KBM-7 (cell line): ENCODE data around the gene PDZRN3.

Source experiments
- DNase-seq: peaks from one replicate; pipeline ENCODE4 v3.0.0-alpha.2; 2015
- in situ Hi-C: fragments of 300-500 bp; cut with MboI; formaldehyde crosslinking; loops from 2 replicates; pipeline ENCODE4 v1.14.3; 2020; ENCODE audit warnings: low sequenced_read_pairs, low pct_unique_long_range_greater_than_20kb, mixed read lengths

PDZRN3 gene

DNA sequence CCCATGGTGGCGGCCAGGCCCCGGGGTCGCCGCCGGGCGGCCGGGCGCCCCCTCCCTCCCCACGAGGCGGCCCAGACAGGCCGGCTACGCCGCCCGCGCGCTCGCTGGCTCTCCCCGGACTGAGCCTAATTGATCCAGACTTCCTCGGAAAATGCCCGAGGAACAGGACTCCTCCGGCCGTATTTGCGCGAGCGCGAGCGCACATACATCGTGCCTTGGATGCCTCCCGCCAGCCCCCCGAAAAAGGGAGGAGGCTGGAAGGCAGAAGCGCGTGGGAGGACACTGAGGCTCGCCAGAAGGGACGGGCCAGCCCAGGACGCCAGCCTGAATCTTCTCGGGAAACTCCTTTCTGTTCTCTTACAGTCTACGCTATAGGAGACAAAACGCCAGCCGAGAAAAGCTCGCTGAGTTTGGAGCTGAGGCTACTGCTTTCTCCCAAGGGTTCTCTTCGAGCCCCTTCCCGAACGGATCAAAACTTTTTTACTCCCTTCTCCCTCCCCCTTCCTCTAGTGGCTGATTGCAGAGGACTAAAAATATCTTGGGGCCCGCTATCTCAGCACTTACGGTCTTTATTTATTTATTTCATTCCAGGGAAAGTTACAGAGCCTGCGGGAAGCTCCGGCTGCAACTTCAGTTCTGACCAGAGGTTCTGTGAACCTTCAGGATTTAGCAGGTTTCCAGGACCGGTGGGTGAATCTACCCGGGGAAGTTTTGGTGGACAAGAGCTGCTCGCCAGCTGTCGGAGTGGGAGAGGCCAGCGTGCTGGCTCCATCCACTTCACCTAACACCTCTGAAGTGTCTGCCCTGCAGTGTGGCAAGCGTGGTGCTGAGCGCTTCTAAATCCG lies at the start of gene PDZRN3:
PDZRN3 (minus strand) TSS at position 121 of the 845 bp plus-strand sequence.
- in situ Hi-C loops: no loop called here
- no peak for DNase-seq

DNA sequence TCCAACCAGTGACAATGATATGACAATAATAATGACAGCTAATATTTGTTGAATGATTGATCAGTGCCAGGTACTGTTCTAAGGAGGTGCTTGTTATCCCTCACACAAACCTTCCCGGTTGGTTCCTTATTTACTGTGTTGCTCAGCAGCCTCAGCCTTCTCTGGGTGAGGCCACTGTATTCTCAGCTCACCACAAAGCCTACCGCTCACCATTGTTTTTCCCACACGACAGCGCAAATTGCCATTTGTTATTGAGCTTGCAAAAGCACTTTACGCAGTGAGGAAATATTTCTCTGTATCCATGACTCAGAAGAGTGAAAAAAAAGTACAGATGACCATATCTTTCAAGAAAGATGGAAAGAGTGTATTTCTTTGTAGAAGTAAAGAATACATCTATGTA lies 49.5 kb upstream of the PDZRN3 start:
- no peak for DNase-seq
- in situ Hi-C loops: no loop called here

DNA sequence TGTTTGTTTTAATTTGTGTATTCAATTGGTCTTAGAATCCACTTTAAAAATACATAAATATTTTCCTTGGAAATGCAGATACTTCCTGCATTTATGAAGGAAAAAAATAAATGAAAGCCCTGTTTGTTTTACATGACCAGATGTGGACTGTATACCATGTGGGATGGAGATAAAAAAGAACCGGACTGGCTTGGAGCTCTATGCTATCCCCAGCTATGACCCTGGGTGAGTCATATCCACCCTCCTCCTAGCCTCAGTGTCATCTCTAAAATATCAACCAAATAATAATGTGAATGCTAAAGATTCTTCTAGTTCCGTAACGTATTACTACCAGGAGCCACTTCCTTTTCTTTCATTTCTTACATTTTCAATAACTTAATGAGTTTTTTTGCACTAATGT lies 44.5 kb upstream of the PDZRN3 start:
- DNase-seq: no peak
- in situ Hi-C loops: no loop called here

DNA sequence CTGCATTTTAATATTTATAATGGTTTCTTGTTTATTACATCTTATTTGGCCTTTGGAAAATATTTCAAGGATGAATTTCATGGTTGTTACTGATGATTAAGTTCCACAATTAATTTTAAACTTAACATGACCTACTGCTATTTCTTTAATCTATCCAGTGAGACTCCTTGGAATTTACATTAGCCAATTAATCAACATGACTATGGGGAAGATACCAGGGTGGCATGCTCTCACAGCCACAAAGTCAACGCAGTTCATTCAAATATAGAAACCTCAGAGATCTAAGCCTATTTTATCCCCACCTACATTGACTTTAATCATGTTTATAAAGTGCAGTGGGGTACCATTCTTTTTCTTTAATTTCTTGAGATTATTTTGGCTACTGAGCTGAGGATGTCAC lies 43.6 kb upstream of the PDZRN3 start:
- no peak for DNase-seq
- in situ Hi-C loops: no loop called here

DNA sequence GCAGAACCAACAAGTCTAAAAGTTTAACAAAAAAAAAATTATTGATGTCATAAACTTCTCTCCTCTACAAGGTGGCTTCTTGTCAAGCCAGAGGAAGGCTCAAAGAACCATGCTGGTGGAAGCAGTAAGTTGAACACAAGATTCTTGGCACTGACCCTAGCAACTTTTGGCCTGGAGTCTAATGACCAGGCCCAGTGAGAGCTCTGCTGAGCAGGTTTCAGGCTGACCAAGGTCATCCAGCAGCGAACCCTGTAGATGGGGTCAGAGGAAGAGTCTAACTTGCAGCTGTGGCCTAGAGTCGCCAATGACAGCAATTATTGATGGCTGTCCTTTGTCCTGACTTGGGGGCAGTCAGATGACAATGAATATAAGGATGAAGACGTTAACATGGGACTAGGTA lies 43.1 kb upstream of the PDZRN3 start:
- no peak for DNase-seq
- in situ Hi-C loops: no loop called here

DNA sequence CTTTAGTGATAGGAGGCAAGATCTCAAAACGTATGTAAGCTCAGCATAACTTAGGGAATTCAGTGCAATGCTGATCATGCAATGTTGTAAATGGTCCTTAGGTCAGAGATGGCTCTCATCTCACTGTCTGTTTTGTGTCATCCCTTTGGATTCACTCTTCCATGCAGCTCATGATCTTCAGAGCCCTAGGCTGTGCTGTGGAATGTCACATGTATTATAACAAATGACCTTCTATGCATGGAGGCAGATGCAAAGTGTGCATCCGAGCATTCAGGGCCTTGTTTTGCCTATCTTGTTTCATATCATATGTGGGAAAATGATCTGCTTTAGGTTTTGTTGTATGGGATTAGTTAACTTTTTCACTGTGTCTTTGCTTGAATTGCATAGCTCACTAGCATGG lies 40.5 kb upstream of the PDZRN3 start:
- DNase-seq: no peak
- in situ Hi-C loops: no loop called here

DNA sequence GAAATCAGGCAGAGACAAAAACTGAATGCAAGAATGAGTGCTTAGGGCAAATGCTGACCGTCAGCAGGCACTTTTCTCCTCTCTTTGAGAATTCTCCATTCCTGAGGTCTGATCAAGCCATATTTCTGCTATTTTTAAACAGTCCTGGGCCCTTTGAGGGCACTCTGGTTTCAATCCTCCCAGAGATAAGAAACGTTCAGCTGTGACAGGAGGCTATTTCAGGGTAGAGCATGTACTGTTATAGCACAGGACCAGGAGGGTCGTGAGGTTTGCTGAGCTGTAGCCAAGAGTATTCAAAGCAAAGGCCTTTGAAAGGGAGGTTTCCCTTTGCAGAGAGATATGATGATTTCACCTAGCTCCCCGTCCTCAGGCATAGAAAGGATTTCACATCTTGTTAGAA lies 39.6 kb upstream of the PDZRN3 start:
- no peak for DNase-seq
- in situ Hi-C loops: no loop called here

DNA sequence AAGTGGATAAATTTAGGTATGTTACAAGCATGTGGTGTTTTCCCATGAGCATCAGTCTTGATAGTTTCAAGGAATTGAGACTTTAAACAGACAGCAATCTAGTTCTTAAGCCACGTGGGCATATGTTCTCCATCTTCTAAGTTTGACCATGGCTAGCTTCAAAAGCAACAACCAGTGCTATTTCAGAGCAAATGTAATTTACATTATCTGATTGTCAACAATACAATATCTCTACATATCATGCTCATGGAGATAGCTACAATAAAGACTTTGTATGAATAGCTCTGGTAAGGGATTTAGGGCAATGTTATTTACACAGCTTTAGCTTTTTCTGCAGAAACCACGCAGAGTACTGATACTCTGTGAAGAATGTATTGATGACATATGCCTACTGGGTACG lies 38.8 kb upstream of the PDZRN3 start:
- in situ Hi-C loops: no loop called here
- DNase-seq: no peak

DNA sequence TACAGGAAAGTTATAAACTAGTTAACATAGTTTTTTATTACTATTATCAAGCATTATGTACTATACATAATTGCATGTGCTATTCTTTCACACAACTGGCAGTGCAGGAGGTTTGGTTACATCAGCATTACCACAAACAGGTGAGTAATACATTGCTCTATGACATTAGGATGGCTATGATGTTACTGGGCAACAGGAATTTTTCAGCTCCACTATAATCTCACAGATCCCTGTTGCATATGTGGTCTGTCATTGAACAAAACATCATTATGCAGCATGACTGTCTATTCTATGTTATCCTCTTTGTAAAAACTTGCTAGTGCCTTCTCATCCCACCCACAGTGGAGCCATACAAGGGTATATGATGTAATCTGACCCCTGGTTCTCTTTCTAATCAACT lies 36.5 kb upstream of the PDZRN3 start:
- no peak for DNase-seq
- in situ Hi-C loops: no loop called here

DNA sequence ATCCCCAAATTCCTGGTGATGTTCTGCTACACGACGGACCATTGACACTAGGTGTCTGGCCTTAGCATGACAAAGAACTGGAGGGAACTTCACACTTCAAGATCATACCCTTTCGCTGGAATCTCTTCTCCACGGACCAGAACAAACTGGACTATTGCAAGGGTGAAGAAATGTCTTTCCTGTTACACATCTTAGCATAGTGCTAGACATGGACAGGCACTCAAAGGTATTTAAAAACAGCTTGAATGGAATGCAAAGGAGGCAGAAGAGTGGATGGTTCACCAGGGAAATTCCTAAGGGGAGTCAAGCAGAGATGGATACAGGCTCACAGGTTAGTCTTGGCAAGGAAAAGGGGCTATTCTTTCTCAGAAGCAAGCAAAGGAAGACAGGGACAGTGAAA lies 33.5 kb upstream of the PDZRN3 start:
- in situ Hi-C loops: no loop called here

DNA sequence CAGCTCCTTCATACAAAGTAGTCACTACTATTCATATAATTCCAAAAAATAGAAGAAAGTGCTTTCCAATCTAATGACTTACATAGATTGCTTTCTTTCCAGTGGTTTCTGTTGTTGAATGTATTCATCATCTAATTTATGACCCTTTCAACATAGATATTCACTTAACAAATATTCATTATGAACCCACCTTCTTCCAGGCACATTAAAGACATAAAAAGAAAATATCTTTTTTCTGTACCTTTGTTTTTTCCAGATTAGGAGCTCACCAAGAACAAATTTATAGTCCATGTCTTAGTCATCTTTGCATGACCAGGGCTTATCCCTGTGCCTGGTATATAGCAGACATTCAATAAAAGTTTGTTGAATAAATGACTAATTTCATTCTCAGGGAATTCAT lies 32.4 kb upstream of the PDZRN3 start:
- no peak for DNase-seq
- in situ Hi-C loops: no loop called here

More for the DNA sequence above, 33.5 kb upstream of the PDZRN3 start:
- no peak for DNase-seq

DNA sequence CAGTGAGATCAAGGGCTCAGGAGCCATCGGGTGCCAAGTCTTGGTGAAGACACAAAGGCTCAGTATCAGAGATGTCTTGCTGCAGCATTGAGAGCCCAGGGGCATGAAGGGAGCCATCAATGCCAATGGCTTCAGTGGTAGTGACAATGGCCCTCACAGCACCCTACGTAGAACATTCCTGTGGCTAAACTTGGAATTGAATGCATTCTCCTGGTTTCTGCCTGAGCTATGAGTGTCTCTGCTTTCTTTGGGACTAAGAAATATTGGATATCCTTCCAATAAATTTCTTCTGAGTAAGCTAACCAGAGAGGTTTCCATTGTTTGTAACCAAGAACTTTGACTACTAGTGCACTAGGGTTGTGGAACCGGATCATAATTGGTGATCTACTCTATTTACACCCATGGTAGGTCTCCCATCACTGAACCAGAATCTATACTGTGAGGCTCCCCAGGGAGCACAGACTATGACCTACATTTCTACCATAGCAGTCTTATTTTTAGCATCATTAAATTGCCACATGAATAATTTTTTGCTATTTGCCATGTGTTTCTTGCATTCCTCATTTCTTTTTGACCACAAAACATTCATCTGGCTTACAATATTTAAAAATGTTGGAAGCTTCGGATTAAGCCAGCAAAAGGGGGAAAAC lies 31.6 kb upstream of the PDZRN3 start:
- DNase-seq: no peak
- in situ Hi-C loops: no loop called here

DNA sequence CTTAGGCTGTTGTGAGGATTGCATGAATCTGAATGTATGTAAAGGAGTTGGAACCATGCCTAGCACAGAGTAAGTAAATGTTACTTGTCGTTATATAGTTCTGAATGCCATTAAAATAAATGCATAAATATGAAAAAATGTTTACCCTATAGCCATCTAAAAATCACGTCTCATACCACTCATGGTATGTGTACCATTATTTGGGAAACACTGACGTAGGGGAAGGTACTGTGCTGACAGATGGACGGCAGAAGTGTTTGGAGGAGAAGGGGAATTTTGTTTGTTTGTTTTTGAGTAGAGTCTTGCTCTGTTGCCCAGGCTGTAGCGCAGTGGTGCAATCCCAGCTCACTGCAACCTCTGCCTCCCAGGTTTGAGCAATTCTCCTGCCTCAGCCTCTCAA lies 30.5 kb upstream of the PDZRN3 start:
- no peak for DNase-seq
- in situ Hi-C loops: no loop called here

DNA sequence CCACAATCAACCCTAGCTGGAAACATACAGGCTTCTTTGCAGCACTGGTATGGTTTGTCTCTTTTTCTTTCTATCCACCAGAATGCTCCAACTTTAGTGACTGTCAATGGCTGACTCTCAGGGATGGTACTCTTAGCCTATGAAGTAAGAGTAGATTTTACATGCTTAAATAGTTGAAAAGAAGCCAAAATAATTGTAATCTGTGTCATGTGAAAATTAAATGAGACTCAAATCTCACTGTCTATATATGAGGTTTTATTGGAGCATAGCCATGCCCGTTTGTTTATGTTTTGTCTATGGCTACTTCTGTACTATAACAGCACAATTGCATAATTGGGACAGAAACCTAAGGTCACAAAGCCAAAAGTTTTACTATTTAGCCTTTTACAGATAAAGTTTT lies 29.1 kb upstream of the PDZRN3 start:
- in situ Hi-C loops: no loop called here
- no peak for DNase-seq

DNA sequence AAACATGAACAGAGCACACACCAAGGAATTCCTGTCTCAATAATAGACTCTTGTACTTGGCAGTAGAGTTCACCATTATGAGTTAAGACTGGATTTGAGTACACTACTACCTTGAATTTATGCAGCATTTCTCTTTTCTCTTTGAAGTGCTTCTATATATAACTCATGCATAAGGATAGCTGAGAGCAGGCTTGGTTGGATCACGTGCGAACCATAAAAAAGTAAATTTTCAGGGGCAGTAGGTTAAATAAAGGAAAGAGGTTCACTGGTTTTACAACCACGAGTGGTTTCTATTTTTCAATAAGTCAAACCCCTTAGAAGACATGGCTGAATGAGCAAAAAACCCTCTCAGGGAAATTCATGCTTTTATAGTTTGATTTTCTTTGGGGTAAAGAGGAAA lies 28.6 kb upstream of the PDZRN3 start:
- in situ Hi-C loops: no loop called here
- no peak for DNase-seq

DNA sequence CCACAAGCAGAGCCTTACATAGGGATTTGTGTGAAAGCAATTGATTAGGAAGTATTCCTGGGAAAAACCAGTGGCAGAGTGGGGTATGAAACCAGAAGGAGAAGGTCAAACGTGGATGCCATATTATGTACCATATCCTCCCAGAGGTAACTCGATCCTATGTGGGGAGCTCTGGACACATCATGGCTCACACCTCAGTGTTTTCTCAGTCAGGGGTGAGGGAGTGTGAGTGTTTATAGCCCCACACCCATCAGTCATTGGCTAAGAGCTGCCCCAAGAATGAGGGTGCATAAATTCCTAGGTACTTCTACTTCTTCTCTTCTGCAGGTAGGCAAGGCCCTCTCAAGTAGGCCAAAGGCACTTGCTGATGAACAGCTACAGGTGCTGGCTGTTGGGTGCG lies 28.2 kb upstream of the PDZRN3 start:
- in situ Hi-C loops: no loop called here
- no peak for DNase-seq

DNA sequence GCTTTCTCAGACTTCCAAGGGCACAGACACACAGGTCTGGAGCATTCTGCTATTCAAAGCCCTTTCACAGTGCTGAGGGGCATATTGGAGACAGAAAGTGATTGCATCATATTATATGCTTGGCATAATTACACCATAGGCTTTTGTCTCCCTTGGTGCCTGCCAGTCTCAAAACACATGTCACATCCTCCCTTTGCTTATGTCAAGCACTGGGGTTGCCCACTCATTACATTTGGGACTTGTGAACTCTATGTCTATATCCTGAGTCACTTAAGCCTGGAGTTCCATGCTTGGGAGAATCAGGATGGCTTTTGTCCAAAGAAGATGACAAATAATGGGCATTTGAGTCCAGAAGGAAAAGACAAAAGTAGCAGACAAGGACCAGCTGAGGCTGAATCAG lies 12.3 kb upstream of the PDZRN3 start:
- in situ Hi-C loops: no loop called here
- no peak for DNase-seq

DNA sequence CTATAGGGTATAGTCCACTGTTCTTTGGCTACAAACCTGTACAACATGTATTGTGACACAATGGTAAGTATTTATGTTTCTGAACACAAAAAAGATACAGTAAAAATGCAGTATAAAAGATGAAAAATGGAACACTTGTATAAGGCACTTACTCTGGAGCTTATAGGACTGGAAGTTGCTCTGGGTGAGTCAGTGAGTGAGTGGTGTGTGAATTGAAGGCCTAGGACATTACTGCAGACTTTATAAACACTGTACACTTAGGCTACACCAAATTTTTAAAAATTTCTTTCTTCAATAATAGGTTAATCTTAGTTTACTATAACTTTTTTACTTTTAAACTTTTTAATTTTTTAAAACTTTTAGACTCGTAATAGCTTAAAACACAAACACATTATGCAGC lies 10.5 kb upstream of the PDZRN3 start:
- in situ Hi-C loops: no loop called here
- DNase-seq: no peak

DNA sequence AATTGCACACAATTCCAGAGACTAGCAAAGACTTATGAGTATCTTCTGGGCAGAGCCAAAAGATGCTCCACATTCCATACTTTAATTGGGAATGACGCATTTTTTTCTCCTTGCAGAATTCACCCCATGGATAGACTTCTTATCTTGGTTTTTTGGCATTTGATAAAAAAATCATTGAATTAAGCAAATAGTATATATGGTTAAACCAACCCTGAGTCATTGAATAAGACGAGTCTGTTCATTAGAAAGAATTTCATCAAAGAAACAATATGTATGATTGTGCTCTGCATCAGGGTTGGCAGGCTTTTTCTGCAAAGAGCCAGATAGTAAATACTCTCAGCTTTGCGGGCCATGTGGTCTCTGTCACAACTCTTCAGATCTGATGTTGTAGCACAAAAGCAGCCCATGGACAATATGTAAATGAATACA lies 9.2 kb upstream of the PDZRN3 start:
- in situ Hi-C loops: no loop called here
- no peak for DNase-seq

DNA sequence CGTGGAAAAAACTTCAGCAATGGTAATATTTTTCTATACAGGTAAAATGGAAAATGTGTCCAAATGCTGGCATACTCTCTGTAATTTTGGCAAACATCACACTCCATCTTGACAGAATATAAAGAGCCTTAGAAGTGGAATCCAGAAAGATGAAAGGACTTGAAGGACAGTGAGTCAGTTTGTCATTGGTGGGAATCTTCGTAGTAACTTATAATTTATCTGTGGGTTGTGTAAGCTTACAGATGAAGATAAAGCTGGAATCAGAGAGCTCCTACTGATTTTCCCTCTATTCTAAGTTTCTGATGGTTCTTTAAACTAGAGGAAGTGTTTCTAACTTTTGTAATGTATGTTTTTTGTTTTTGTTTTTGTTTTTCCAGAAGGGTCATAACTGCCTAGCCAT lies 8.7 kb upstream of the PDZRN3 start:
- in situ Hi-C loops: no loop called here
- no peak for DNase-seq

DNA sequence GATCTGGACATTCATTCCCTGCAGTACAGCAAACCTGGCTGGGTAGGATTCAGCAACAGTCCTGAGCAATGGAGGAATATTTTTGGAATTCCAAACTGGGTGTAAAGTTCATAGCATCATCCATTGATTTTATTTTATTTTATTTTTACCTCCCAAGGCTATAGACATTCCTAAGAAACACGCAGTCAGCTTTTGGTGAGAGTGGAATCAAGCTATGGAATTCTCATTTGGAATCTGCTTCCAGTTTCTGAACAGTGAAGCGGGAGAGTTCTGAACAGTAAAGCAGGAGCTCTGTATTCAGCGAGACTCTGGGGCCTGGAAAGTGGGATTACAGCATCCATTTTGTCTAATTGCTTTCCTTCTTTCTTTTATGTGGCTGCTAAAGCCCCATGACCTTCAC lies 1.4 kb upstream of the PDZRN3 start:
- in situ Hi-C loops: no loop called here
- DNase-seq: no peak
